Dermis microvascular lymphatic vessel endothelial cell (primary cell): ENCODE data around the gene CFD. TPM values are rescaled to one million over a fixed set of nuclear protein-coding genes. Genes with fewer than 3 reads are reported as not detected.
"Not testable (repeated sequence)": the region's sequence is repeated elsewhere in the genome, so short reads cannot be mapped to it uniquely, and the experiment has no call there.

Experiments
- DNase-seq, 2 donors: peaks; one replicate each; pipeline versions ENCODE4 v3.0.0 to v3.0.0-alpha.2; 2010; ENCODE audit warnings: low read depth in 2 of 2
- total RNA-seq: library from RNA; depleted of rRNA; stranded (reverse); fragments of >200 nt; gene quantifications from 2 replicates; pipeline ENCODE4 v1.2.1, GENCODE V29; 2014

The CFD gene
- 2.2 and 2.5 TPM in 2 replicates for total RNA-seq

GRCh38 chr19:858868-859843 lies at the start of gene CFD:
TSS of gene CFD (plus strand) at chr19:859664. CDS start at chr19:859690, 26 bp downstream.
- no peak for DNase-seq

DNA sequence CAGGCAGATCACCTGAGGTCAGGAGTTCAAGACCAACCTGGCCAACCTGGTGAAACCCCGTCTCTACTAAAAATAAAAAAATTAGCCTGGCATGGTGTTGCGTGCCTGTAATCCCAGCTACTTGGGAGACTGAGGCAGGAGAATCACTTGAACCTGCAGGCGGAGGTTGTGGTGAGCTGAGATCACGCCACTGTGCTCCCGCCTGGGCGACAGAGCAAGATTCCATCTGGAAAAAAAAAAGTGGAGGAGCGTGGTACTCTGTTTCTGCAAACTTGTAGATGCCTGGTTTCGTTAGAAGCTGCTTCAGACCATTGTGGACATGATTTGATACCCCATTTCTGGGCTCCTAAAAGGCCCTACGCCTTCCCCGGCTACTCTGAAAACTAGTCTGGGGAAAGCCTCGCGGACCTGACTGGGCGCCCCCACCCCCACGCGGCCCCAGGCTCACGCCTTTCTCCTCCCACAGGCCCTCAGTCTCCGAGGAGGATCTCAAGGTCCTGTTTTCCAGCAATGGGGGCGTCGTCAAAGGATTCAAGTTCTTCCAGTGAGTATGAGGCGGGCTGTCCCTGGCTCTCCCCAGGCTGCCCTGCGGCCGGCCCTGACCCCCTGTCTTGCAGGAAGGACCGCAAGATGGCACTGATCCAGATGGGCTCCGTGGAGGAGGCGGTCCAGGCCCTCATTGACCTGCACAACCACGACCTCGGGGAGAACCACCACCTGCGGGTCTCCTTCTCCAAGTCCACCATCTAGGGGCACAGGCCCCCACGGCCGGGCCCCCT lies 49.2 kb upstream of the CFD start:
- DNase-seq: no peak

DNA sequence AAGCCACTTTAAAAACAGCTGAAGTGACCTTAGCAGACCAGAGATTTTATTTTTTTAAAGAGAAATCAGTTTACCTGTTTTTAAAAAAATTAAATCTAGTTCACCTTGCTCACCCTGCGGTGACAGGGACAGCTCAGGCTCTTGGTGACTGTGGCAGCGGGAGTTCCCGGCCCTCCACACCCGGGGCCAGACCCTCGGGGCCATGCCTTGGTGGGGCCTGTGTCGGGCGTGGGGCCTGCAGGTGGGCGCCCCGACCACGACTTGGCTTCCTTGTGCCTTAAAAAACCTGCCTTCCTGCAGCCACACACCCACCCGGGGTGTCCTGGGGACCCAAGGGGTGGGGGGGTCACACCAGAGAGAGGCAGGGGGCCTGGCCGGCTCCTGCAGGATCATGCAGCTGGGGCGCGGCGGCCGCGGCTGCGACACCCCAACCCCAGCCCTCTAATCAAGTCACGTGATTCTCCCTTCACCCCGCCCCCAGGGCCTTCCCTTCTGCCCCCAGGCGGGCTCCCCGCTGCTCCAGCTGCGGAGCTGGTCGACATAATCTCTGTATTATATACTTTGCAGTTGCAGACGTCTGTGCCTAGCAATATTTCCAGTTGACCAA lies 48.5 kb upstream of the CFD start:
- no peak for DNase-seq

DNA sequence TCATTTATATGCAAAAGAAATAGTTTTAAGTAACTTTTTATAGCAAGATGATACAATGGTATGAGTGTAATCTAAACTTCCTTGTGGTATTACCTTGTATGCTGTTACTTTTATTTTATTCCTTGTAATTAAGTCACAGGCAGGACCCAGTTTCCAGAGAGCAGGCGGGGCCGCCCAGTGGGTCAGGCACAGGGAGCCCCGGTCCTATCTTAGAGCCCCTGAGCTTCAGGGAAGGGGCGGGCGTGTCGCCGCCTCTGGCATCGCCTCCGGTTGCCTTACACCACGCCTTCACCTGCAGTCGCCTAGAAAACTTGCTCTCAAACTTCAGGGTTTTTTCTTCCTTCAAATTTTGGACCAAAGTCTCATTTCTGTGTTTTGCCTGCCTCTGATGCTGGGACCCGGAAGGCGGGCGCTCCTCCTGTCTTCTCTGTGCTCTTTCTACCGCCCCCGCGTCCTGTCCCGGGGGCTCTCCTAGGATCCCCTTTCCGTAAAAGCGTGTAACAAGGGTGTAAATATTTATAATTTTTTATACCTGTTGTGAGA lies 47.9 kb upstream of the CFD start:
- no peak for DNase-seq

- no peak for DNase-seq
Measured at GRCh38 chr19:812049-812746, 47.3 kb upstream of the CFD start.

- no peak for DNase-seq
Measured at GRCh38 chr19:812747-813218, 46.7 kb upstream of the CFD start.

DNA sequence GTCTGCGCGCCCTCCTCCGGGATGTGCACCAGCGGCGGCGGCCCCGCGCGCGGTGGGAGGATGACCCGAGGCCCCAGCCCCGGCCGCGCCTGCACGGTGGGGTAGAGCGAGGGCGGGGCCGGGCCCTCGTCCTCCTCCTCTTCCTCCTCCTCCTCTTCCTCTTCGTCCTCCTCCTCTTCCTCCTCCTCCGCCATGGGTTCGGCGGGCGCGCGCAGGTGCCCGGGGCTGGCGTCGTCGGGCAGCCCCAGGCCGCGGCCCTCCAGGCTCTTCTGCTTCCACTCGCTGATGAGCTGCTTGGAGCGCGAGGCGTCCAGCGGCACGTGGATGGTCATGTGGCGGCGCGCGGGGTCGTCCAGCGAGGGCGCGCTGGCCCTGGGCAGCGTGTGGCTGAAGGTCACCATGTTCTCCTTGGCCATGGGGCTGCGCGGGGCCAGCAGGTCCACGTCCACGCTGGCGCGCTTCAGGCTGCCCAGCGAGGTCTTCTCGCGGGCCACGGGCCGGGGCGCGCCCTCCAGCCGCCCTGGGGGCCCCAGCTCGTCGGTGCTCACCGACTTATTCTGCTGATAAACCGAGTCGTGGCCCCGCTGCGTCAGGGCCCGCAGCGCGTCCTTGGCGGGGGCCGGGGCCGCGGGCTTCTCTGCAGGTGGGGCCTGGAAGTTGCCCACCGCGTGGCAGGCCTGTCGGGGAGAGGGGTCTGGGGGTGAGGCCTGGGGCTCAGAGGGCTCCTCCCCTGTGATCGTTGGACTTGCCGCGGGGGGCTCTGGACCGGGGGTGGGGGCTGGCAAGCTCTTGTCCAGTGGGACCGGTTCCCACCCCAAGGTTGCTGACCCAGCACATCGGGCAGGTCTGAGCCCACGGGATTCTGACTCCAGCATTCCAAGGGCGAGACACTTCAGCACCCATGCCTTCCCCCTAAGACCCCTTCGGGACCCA lies 46.0 kb upstream of the CFD start:
- no peak for DNase-seq

GRCh38 chr19:814152-815078 lies 45.0 kb upstream of the CFD start:
- no peak for DNase-seq

DNA sequence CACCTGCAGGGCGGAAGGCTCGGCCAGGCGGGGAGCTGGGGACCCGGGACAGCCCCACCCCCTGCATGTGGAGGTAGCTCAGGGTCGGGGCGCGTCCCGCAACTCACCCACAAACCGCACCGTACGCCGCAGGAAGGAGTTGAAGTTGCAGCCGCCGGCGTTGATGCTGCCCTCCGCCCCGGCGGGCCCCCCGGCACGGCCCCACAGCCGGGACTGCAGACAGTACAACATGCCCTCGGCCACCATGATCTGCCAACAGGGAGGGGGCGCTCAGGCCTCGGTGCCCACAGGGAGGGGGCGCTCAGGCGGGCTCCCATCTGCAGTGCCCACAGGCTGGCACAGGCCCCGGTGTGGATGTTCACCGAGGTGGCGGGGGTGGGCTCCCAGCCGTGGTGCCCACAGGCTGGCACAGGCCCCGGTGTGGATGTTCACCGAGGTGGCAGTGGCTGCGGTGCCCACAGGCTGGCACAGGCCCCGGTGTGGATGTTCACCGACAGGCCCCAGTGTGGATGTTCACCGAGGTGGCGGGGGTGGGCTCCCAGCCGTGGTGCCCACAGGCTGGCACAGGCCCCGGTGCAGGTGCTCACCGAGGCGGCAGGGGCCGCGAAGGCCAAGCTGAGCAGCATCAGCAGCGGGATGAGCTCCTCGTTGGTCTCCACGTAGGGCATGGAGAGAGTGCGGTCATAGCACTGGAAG lies 44.2 kb upstream of the CFD start:
- DNase-seq: no peak

- DNase-seq: no peak
Measured at GRCh38 chr19:815775-816499, 43.5 kb upstream of the CFD start.

- DNase-seq: no peak
Measured at GRCh38 chr19:816500-816857, 43.0 kb upstream of the CFD start.

DNA sequence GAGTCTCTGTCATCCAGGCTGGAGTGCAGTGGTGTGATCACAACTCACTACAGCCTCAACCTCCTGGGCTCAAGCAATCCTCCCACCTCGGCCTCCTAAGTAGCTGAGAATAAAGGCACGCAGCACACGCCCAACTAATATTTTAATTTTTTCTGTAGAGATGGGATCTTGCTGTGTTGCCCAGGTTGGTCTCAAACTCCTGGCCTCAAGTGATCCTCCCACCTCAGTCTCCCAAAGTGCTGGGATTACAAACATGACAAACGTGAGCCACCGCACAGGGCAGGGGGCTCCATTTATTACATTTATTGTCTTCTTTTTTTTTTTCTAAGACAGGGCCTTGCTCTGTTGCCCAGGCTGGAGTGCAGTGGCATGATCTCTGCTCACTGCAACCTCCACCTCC lies 39.3 kb upstream of the CFD start:
- DNase-seq: not testable (repeated sequence)

GRCh38 chr19:821231-821824 lies 38.1 kb upstream of the CFD start:
- DNase-seq: no peak

DNA sequence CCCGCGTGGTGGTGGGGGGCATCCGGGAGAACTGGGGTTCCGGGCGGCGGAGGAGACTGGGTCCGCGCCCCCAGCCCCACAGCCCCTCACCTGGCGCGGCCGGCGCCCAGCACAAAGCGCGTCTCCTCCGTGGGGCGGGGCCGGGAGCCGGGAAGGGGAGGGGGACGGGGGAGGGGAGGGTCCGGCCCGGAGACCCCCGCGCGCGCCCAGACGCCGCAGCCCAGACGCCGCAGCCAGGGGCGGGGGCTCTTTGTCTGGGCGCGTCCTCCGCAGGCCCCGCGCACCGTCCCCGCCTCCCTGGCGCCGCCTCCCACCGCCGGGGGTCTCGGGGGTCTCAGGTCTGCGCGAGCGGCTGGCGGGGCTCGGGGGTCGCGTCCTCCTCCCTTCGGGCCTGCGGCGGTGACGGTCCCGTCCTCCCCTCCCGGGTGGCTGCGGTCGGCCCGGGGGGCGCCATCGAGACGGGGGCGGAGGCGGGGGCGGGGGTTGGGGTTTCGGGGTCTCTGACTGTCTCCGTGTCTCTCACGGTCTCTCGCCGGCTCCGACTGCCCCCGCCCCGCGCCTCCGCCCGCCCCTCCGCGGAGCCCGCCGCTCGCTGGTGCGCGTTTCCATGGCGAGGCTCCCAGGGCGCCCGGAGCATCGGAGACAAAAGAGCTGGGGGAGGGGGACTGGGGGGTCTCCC lies 37.5 kb upstream of the CFD start, which contains the start of gene PLPPR3:
TSS of gene PLPPR3 (minus strand) at position 131 of the 679 bp plus-strand sequence. CDS start 396 bp downstream, outside the sequence.
- no peak for DNase-seq

DNA sequence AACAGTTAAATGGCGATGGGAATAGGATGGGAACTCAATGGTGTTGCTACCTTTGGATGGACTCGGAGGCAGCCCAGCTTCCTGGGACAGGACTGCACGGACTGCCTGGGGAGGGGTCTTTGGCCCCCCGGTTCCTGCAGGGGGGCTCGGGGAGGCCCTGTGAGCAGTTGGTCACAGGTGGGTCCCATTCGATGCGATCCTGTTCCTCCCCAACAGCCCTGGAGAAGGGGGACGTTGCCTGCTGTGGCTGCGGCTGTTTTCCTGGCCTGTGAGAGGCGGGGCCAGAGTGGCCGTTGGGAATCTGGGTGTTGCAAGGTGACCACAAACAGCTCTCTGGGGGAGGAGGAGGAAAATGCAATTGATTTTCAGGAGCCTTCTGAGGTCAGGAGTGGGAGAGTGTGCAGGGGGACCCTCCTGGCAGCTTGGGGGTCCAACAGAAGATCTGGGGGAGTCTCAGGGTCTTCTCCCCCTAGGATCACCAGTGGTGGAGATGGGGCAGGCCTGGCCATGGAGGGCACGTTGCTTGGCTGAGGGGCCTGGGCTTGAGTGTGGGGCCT lies 35.8 kb upstream of the CFD start:
- no peak for DNase-seq

DNA sequence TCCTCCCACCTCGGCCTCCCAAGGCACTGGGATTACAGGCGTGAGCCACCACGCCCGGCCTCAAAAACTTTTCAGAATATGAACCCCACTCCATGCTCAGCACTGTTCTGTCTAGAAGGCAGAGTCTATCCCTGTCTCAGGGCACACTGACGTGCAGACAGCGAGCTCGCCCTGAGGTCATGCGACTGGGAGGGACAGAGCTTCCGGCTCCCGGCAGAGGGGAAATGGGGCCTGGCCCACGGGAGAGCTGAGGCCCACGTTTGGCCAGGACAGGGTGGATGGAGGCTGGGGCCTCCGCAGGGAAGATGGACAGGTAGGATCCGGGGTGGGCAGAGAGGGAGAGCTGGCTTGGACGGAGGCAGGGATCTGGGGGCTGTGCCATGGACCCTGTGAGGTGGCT lies 34.6 kb upstream of the CFD start:
- DNase-seq: no peak
